RKO (cell line): ENCODE results near the gene RRAS.
"Not testable (repeated sequence)": the region's sequence is repeated elsewhere in the genome, so short reads cannot be mapped to it uniquely, and the experiment has no call there.

Experiments
- DNase-seq: peaks from one replicate; pipeline ENCODE4 v3.0.0-alpha.2; 2016; ENCODE audit warnings: low spot score

RRAS gene

GRCh38 chr19:49631014-49631588 lies 8.8 kb downstream of the RRAS start:
- DNase-seq: no peak

- no peak for DNase-seq
Observed at GRCh38 chr19:49629659-49630058, 10.3 kb downstream of the RRAS start.

GRCh38 chr19:49626226-49626625 lies 13.7 kb downstream of the RRAS start:
- DNase-seq: no peak

- no peak for DNase-seq
Observed at GRCh38 chr19:49624967-49625910, 14.7 kb downstream of the RRAS start.

- DNase-seq: not testable (repeated sequence)
Observed at GRCh38 chr19:49617860-49618259, 22.1 kb downstream of the RRAS start.

- no peak for DNase-seq
Observed at GRCh38 chr19:49616945-49617344, 23.0 kb downstream of the RRAS start.

GRCh38 chr19:49616532-49616931 lies 23.4 kb downstream of the RRAS start:
- DNase-seq: no peak

- DNase-seq: no peak
Observed at GRCh38 chr19:49615861-49616260, 24.1 kb downstream of the RRAS start.

GRCh38 chr19:49614096-49614833 lies 25.7 kb downstream of the RRAS start:
- peak; percentile 90 for DNase-seq

- peak; percentile 60 for DNase-seq
Observed at GRCh38 chr19:49613374-49613773, 26.6 kb downstream of the RRAS start.

GRCh38 chr19:49609499-49610092 lies 30.3 kb downstream of the RRAS start:
- DNase-seq: no peak

GRCh38 chr19:49605605-49606004 lies 34.3 kb downstream of the RRAS start:
- no peak for DNase-seq

GRCh38 chr19:49602806-49603205 lies 37.1 kb downstream of the RRAS start:
- no peak for DNase-seq

- no peak for DNase-seq
Observed at GRCh38 chr19:49601482-49602038, 38.4 kb downstream of the RRAS start.

GRCh38 chr19:49599378-49600295 lies 40.3 kb downstream of the RRAS start:
- no peak for DNase-seq

GRCh38 chr19:49597703-49597974 lies 42.3 kb downstream of the RRAS start:
- no peak for DNase-seq

GRCh38 chr19:49596954-49597702 lies 42.8 kb downstream of the RRAS start:
- no peak for DNase-seq

- no peak for DNase-seq
Observed at GRCh38 chr19:49596407-49596806, 43.5 kb downstream of the RRAS start.

GRCh38 chr19:49595819-49596404 lies 44.0 kb downstream of the RRAS start:
- no peak for DNase-seq
